Subcutaneous abdominal adipose tissue (tissue), 5 donors: ENCODE measurements around the gene PPP1R1C.

ENCODE experiments used
- H3K27ac ChIP-seq: one replicate; pipeline ENCODE4 v1.7.0; 2013; ENCODE audit warnings: low read depth, mild to moderate bottlenecking, inconsistent platforms, low read length, moderate library complexity
- H3K27me3 ChIP-seq, 5 donors: one replicate each; pipeline ENCODE4 v1.7.0; 2013; ENCODE audit warnings: low read length in 5 of 5, inconsistent platforms in 1 of 5; ENCODE audit not compliant: control insufficient read depth in 5 of 5, insufficient read depth in 4 of 5
- H3K36me3 ChIP-seq, 5 donors: one replicate each; pipeline ENCODE4 v1.7.0; 2013; ENCODE audit warnings: low read length in 5 of 5; ENCODE audit not compliant: control insufficient read depth in 5 of 5, insufficient read depth in 5 of 5
- H3K4me1 ChIP-seq, 5 donors: one replicate each; pipeline ENCODE4 v1.7.0; 2013; ENCODE audit warnings: low read length in 5 of 5, mild to moderate bottlenecking in 3 of 5, moderate library complexity in 1 of 5; ENCODE audit not compliant: control insufficient read depth in 5 of 5, insufficient read depth in 5 of 5
- H3K4me3 ChIP-seq, 5 donors: one replicate each; pipeline ENCODE4 v1.7.0; 2013; ENCODE audit warnings: low read length in 5 of 5, low read depth in 1 of 5
- H3K9ac ChIP-seq, 5 donors: one replicate each; pipeline ENCODE4 v1.7.0; 2013; ENCODE audit warnings: low read length in 5 of 5, mild to moderate bottlenecking in 4 of 5, moderate library complexity in 3 of 5
- H3K9me3 ChIP-seq, 5 donors: one replicate each; pipeline ENCODE4 v1.7.0; 2013; ENCODE audit warnings: low read length in 5 of 5; ENCODE audit not compliant: control insufficient read depth in 5 of 5
- donor health status: healthy.
- donor health status: healthy.
- donor health status: healthy.
- donor health status: healthy.
- donor health status: healthy.

The PPP1R1C gene

GRCh38 chr2:182058056-182058455, 72.4 kb downstream of the PPP1R1C start:
- Histone ChIP-seq H3K36me3 (no peaks in the 10 kb centered on the region), H3K4me1 (peaks cover 0 to 4% (median 0%) of the 10 kb centered on the region in 5 donors), H3K4me3 (no peak overlapping the region), H3K9me3 (no peaks in the 10 kb centered on the region), H3K27me3 (no peaks in the 10 kb centered on the region), H3K27ac (no peak overlapping the region), H3K9ac (no peak overlapping the region)

GRCh38 chr2:182061739-182062138, 76.1 kb downstream of the PPP1R1C start:
- Histone ChIP-seq H3K27ac (no peak overlapping the region), H3K9me3 (no peaks in the 10 kb centered on the region), H3K27me3 (no peaks in the 10 kb centered on the region), H3K36me3 (no peaks in the 10 kb centered on the region), H3K4me3 (no peak overlapping the region), H3K4me1 (peaks cover 0 to 6% (median 0%) of the 10 kb centered on the region in 5 donors), H3K9ac (no peak overlapping the region)

GRCh38 chr2:182062329-182062972, 76.8 kb downstream of the PPP1R1C start:
- H3K27ac ChIP-seq = no peak overlapping the region
- H3K36me3 ChIP-seq = no peaks in the 10 kb centered on the region
- no peaks in the 10 kb centered on the region for H3K27me3 ChIP-seq
- H3K4me3 ChIP-seq = no peak overlapping the region
- peaks cover 0 to 6% (median 0%) of the 10 kb centered on the region in 5 donors for H3K4me1 ChIP-seq
- no peak overlapping the region for H3K9ac ChIP-seq
- H3K9me3 ChIP-seq = no peaks in the 10 kb centered on the region

- H3K4me1 ChIP-seq = peaks cover 0 to 6% (median 0%) of the 10 kb centered on the region in 5 donors
- H3K9ac ChIP-seq = no peak overlapping the region
- H3K9me3 ChIP-seq = no peaks in the 10 kb centered on the region
- no peak overlapping the region for H3K27ac ChIP-seq
- H3K27me3 ChIP-seq = no peaks in the 10 kb centered on the region
- no peak overlapping the region for H3K4me3 ChIP-seq
- no peaks in the 10 kb centered on the region for H3K36me3 ChIP-seq
Observed at GRCh38 chr2:182064019-182064778, 78.5 kb downstream of the PPP1R1C start.

- no peaks in the 10 kb centered on the region for H3K9me3 ChIP-seq
- H3K36me3 ChIP-seq = no peaks in the 10 kb centered on the region
- peaks cover 0 to 6% (median 0%) of the 10 kb centered on the region in 5 donors for H3K4me1 ChIP-seq
- no peaks in the 10 kb centered on the region for H3K27me3 ChIP-seq
- H3K27ac ChIP-seq = no peak overlapping the region
- H3K9ac ChIP-seq = no peak overlapping the region
- no peak overlapping the region for H3K4me3 ChIP-seq
Observed at GRCh38 chr2:182066400-182067087, 80.9 kb downstream of the PPP1R1C start.

- Histone ChIP-seq H3K27ac (no peak overlapping the region), H3K4me3 (no peak overlapping the region), H3K4me1 (peaks cover 0 to 5% (median 0%) of the 10 kb centered on the region in 5 donors), H3K9ac (no peak overlapping the region), H3K36me3 (no peaks in the 10 kb centered on the region), H3K9me3 (no peaks in the 10 kb centered on the region), H3K27me3 (no peaks in the 10 kb centered on the region)
Observed at GRCh38 chr2:182067393-182067792, 81.7 kb downstream of the PPP1R1C start.

GRCh38 chr2:182068811-182069210, 83.2 kb downstream of the PPP1R1C start:
- Histone ChIP-seq H3K36me3 (no peaks in the 10 kb centered on the region), H3K9me3 (no peaks in the 10 kb centered on the region), H3K9ac (no peak overlapping the region), H3K27me3 (no peaks in the 10 kb centered on the region), H3K27ac (no peak overlapping the region), H3K4me3 (no peak overlapping the region), H3K4me1 (peaks cover 0 to 5% (median 0%) of the 10 kb centered on the region in 5 donors)

- Histone ChIP-seq H3K27ac (no peak overlapping the region), H3K36me3 (no peaks in the 10 kb centered on the region), H3K27me3 (no peaks in the 10 kb centered on the region), H3K4me1 (peaks cover 0 to 2% (median 0%) of the 10 kb centered on the region in 5 donors), H3K9me3 (no peaks in the 10 kb centered on the region), H3K4me3 (no peak overlapping the region), H3K9ac (no peak overlapping the region)
Observed at GRCh38 chr2:182069416-182069815, 83.8 kb downstream of the PPP1R1C start.

GRCh38 chr2:182069908-182070307, 84.3 kb downstream of the PPP1R1C start:
- Histone ChIP-seq H3K27ac (no peak overlapping the region), H3K27me3 (no peaks in the 10 kb centered on the region), H3K4me1 (no peaks in the 10 kb centered on the region), H3K9me3 (no peaks in the 10 kb centered on the region), H3K4me3 (no peak overlapping the region), H3K9ac (no peak overlapping the region), H3K36me3 (no peaks in the 10 kb centered on the region)

- Histone ChIP-seq H3K27ac (no peak overlapping the region), H3K9me3 (no peaks in the 10 kb centered on the region), H3K4me1 (no peaks in the 10 kb centered on the region), H3K9ac (no peak overlapping the region), H3K4me3 (no peak overlapping the region), H3K27me3 (no peaks in the 10 kb centered on the region), H3K36me3 (no peaks in the 10 kb centered on the region)
Observed at GRCh38 chr2:182070736-182071135, 85.1 kb downstream of the PPP1R1C start.
